ENCODE data around the gene ITPR3. TPM values are rescaled to one million over a fixed set of nuclear protein-coding genes. Genes with fewer than 3 reads are reported as not detected.

ITPR3 gene
- total RNA-seq, 2 donors from 2014 or later = 17.5 to 25.9 TPM

DNA sequence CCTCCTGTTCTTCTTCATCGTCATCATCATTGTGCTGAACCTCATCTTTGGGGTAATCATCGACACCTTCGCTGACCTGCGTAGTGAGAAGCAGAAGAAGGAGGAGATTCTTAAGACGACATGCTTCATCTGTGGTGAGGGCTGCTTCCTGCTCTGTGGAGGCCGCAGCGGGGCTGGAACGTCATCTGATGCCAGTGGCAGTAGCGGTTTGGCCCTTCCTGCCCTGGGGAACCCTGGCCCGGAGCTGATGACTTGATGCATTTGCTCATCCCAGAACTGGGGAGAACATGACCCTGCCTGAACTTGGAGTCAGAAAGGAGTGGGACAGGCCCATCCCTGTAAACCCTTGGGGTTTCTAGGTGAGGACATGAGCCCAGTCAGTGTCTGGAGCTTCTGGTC lies 71.6 kb downstream of the ITPR3 start:
- intact Hi-C loops (cut with DNase I) = loop anchor here (10.0 kb wide), 1 partner anchor 58 kb away; no protein-coding TSS in a partner anchor
- Histone ChIP-seq H3K4me1 (peaks cover 8% of the 10 kb centered on the region), H3K27ac (no peak overlapping the region), H3K9me3 (no peaks in the 10 kb centered on the region), H3K36me3 (replicated peaks in 1 of 2; ENCODE audit: insufficient read depth in 1 of 2, low read depth in 2 of 2) (no peaks in the 10 kb centered on the region), H3K27me3 (no peaks in the 10 kb centered on the region), H3K4me3 (no peak overlapping the region)
- ATAC-seq (no peak), DNase-seq (peak in 1 of 4 donors; percentile 46)
- TF ChIP-seq POLR2A (IDR thresholded peaks at IDR 0.05) (no peak), CTCF (IDR thresholded peaks at IDR 0.05) (no peak)
- WGBS, 2 donors = 71 to 93% methylated on average over 6 to 10 of the region's 10 CpGs

DNA sequence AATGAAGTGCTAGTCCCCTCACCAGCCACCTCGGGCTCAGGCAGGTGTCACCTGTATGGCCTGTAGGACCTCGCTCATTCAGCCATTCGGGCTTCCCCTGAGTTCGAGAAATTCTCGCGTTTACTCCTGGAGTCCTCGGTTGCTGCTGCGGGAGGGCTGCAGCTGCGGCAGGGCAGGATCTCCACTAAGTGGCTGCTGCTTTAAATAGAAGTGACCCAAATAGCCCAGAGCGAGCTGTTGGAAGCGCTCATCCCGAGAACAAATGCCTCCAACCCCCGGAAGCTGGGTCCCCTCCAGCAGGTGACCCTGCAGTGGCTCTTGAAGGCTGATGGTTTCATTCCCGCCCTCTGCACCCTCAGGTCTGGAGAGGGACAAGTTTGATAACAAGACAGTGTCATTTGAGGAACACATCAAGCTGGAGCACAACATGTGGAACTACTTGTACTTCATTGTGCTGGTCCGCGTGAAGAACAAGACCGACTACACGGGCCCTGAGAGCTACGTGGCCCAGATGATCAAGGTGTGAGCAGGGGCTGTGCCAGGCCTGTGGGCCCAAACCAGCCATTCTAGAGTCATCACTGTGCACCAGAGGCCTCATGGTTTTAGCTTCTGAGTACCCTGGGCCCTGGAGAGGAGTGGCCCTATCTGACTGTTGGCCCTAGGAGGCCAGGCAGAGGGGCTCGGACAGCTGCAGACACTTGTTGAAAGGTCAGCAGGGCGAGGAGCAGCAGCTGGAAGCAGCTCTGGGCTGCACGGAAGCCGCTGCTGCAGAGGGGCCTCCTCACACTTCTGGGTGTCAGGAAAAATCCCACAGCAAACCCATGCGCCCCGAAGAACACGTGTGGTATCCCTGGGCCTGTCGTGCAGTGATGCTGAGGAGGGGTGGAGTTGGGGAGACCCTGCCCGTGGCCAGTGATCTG lies 72.3 kb downstream of the ITPR3 start:
- H3K36me3 ChIP-seq (replicated peaks in 1 of 2; ENCODE audit: insufficient read depth in 1 of 2, low read depth in 2 of 2) = peaks cover 0 to 2% of the 10 kb centered on the region in 2 donors
- no peaks in the 10 kb centered on the region for H3K9me3 ChIP-seq
- WGBS, 2 donors = 79 to 81% methylated on average over 21 to 28 of the region's 28 CpGs
- ATAC-seq (no peak), DNase-seq (no peak)
- H3K27me3 ChIP-seq = no peaks in the 10 kb centered on the region
- peaks cover 8% of the 10 kb centered on the region for H3K4me1 ChIP-seq
- no peak overlapping the region for H3K27ac ChIP-seq
- no peak overlapping the region for H3K4me3 ChIP-seq
- no peak for TF ChIP-seq POLR2A (IDR thresholded peaks at IDR 0.05)
- TF ChIP-seq CTCF (IDR thresholded peaks at IDR 0.05) = no peak
- intact Hi-C loops (cut with DNase I) = loop anchor here (10.0 kb wide), 1 partner anchor 59 kb away; no protein-coding TSS in a partner anchor

GRCh38 chr6:33694401-33694931 lies 73.3 kb downstream of the ITPR3 start:
- H3K27me3 ChIP-seq = no peaks in the 10 kb centered on the region
- H3K4me3 ChIP-seq = no peak overlapping the region
- TF ChIP-seq POLR2A (IDR thresholded peaks at IDR 0.05) = no peak
- no peak for TF ChIP-seq CTCF (IDR thresholded peaks at IDR 0.05)
- intact Hi-C loops (cut with DNase I) = loop anchor here (10.0 kb wide), 1 partner anchor 60 kb away; no protein-coding TSS in a partner anchor
- H3K36me3 ChIP-seq (replicated peaks in 1 of 2; ENCODE audit: insufficient read depth in 1 of 2, low read depth in 2 of 2) = peaks cover 0 to 2% of the 10 kb centered on the region in 2 donors
- ATAC-seq = no peak
- DNase-seq = peak in 3 of 4 donors; percentile 22 to 36 (median 34)
- no peaks in the 10 kb centered on the region for H3K9me3 ChIP-seq
- H3K4me1 ChIP-seq = peaks cover 8% of the 10 kb centered on the region
- peak overlapping the region in 1 of 4 donors; percentile 7 for H3K27ac ChIP-seq
- 63 to 72% methylated on average over 16 to 19 of the region's 19 CpGs for WGBS, 2 donors

GRCh38 chr6:33694977-33695376 lies 73.9 kb downstream of the ITPR3 start:
- 87 to 95% methylated on average over 3 to 5 of the region's 5 CpGs for WGBS, 2 donors
- no peaks in the 10 kb centered on the region for H3K9me3 ChIP-seq
- H3K36me3 ChIP-seq (replicated peaks in 1 of 2; ENCODE audit: insufficient read depth in 1 of 2, low read depth in 2 of 2) = peaks cover 0 to 2% of the 10 kb centered on the region in 2 donors
- peak overlapping the region in 1 of 4 donors; percentile 7 for H3K27ac ChIP-seq
- ATAC-seq (no peak), DNase-seq (no peak)
- intact Hi-C loops (cut with DNase I) = loop anchor here (5.0 to 10.0 kb wide), 2 partner anchors 60 to 113 kb away; partner anchors contain the start of gene BAK1
- H3K4me1 ChIP-seq = peaks cover 8% of the 10 kb centered on the region
- no peaks in the 10 kb centered on the region for H3K27me3 ChIP-seq
- no peak for TF ChIP-seq POLR2A (IDR thresholded peaks at IDR 0.05)
- no peak for TF ChIP-seq CTCF (IDR thresholded peaks at IDR 0.05)
- H3K4me3 ChIP-seq = no peak overlapping the region
